Prostate gland (tissue), 2 donors: ENCODE results near the gene HLA-DRB5. TPM values are rescaled to one million over a fixed set of nuclear protein-coding genes. Genes with fewer than 3 reads are reported as not detected.

Source experiments
- DNase-seq: peaks from one replicate; pipeline ENCODE4 v3.0.0-alpha.2; 2019; ENCODE audit warnings: low spot score
- H3K27ac ChIP-seq, 2 donors: fragments of 200-600 bp; sonication (generic); 2 replicates each; pipeline ENCODE4 v1.5.1; 2017 to 2019
- H3K27me3 ChIP-seq: fragments of 200-600 bp; sonication (generic); replicated peaks from 2 replicates; pipeline ENCODE4 v1.5.1; 2019; ENCODE audit not compliant: insufficient read depth
- H3K36me3 ChIP-seq, 2 donors: fragments of 200-600 bp; sonication (generic); 1 replicate in 1 of 2; 2 replicates in 1 of 2; pipeline versions ENCODE4 v1.5.1 to v1.8.1; 2017 to 2019
- H3K4me1 ChIP-seq: fragments of 200-600 bp; sonication (generic); replicated peaks from 2 replicates; pipeline ENCODE4 v1.5.1; 2019
- H3K4me3 ChIP-seq, 2 donors: fragments of 200-600 bp; sonication (generic); 2 replicates each; pipeline ENCODE4 v1.5.1; 2017 to 2019
- H3K9me3 ChIP-seq: fragments of 200-600 bp; sonication (generic); 2 replicates; pipeline ENCODE4 v1.5.1; 2017
- CTCF ChIP-seq, 4 experiments: fragments of 200-600 bp in 2 of 4; fragments of 450-650 bp in 2 of 4; sonication (generic) in 2 of 4; IDR thresholded peaks; 1 replicate in 3 of 4; 2 replicates in 1 of 4; pipeline ENCODE4 v1.5.1; 2016 to 2019; ENCODE audit warnings: antibody characterized with exemption in 4 of 4, mild to moderate bottlenecking in 2 of 4, moderate library complexity in 2 of 4
- POLR2A ChIP-seq: fragments of 450-650 bp; IDR thresholded peaks from one replicate; pipeline ENCODE4 v1.6.1; 2016; ENCODE audit warnings: antibody characterized with exemption, mild to moderate bottlenecking
- POLR2AphosphoS5 ChIP-seq: sonication (generic); formaldehyde crosslinking; IDR thresholded peaks from one replicate; pipeline ENCODE4 v1.6.1; 2017; ENCODE audit warnings: antibody characterized with exemption
- WGBS: methylation state at CpG from one replicate; pipeline ENCODE4 v1.1.5; 2018; 5-methylcytosine and 5-hydroxymethylcytosine counted together
- intact Hi-C: fragments of 100-400 bp; cut with DNase I; formaldehyde crosslinking; loops from one replicate; pipeline ENCODE4 v1.14.2; 2022
- total RNA-seq, 2 donors: library from RNA; depleted of rRNA; stranded (reverse); fragments of >200 nt; gene quantifications; one replicate each; pipeline ENCODE4 v1.1.0, GENCODE V29; 2016

Gene HLA-DRB5
- total RNA-seq, 2 donors from 2014 or later: not detected

DNA sequence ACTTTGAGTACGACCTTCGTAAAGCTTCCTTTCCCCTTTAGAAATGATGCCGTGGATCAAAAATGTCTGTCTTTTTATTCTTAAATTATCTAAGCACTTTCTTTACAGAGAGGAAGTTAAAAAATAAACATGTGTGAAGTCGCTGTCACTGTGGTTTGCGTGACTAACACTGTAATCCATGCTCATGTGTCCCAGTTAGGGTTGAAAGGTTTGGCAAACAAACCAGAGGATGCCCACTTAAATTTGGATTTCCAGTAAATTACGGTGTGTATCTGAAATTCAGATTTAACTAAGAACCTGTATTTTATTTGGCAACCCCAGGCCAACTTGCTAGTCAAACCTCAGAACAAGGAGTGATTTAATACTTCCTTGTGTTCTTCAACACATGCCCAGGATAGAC, 38.5 kb upstream of the HLA-DRB5 start:
- Histone ChIP-seq H3K36me3 (no peaks in the 10 kb centered on the region), H3K4me1 (no peaks in the 10 kb centered on the region), H3K27me3 (no peaks in the 10 kb centered on the region), H3K9me3 (no peaks in the 10 kb centered on the region), H3K4me3 (no peak overlapping the region), H3K27ac (no peak overlapping the region)
- no peak for TF ChIP-seq POLR2A
- no peak for TF ChIP-seq POLR2AphosphoS5
- no peak for TF ChIP-seq CTCF (IDR thresholded peaks at IDR 0.05)
- intact Hi-C loops: no loop called here
- 0% methylated on average over 3 of the region's 6 CpGs for WGBS
- DNase-seq: no peak

GRCh38 chr6:32566957-32567356, 36.9 kb upstream of the HLA-DRB5 start:
- TF ChIP-seq CTCF (IDR thresholded peaks at IDR 0.05) (no peak), POLR2AphosphoS5 (no peak), POLR2A (no peak)
- no CpG with 5 or more reads among the region's 8 CpGs for WGBS
- no peaks in the 10 kb centered on the region for H3K27me3 ChIP-seq
- H3K36me3 ChIP-seq: no peaks in the 10 kb centered on the region
- no peak for DNase-seq
- H3K27ac ChIP-seq: no peak overlapping the region
- H3K4me1 ChIP-seq: no peaks in the 10 kb centered on the region
- no peaks in the 10 kb centered on the region for H3K9me3 ChIP-seq
- H3K4me3 ChIP-seq: no peak overlapping the region
- intact Hi-C loops: no loop called here

DNA sequence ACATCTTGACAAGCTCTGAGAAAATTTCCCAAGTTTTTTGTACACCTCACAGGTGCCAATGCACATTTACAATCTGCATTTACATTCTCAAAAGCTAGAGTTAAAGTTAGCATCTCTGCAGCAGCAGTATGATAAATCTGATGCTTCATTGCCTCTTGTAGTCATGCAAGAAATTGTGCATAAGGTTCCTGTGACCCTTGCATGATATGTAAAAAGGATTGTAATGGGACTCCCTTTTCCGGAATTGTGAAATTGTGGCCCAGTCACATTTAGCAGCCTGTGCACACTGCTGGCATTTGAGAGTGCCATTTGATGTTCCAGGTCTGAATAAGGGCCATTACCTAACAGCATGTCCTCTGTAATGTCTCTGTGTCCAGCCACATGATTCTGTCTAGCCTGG, 35.4 kb upstream of the HLA-DRB5 start:
- Histone ChIP-seq H3K4me1 (no peaks in the 10 kb centered on the region), H3K36me3 (no peaks in the 10 kb centered on the region), H3K27ac (no peak overlapping the region), H3K4me3 (no peak overlapping the region), H3K9me3 (no peaks in the 10 kb centered on the region), H3K27me3 (no peaks in the 10 kb centered on the region)
- no CpG with 5 or more reads among the region's 1 CpG for WGBS
- DNase-seq: no peak
- TF ChIP-seq CTCF (IDR thresholded peaks at IDR 0.05) (no peak), POLR2AphosphoS5 (no peak), POLR2A (no peak)
- intact Hi-C loops: no loop called here

DNA sequence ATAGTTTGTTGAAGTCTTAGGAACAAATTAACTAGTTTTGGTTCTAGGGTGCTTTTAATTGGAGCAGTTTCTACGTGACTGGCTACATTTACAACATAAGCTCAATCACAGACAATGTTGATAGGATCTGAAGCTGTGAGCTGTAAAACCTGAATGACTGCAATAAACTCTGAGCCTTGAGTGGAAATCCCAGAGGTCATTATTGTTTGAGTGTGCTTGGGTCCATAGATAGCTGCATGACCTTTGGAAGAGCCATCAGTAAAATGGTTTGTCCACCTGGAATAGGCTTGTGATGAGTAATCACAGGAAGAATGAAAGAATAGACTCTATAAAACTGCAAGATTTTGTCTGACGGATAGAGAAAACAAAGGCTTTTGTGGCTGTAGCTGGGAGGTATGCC, 32.9 kb upstream of the HLA-DRB5 start:
- Histone ChIP-seq H3K27me3 (no peaks in the 10 kb centered on the region), H3K27ac (no peak overlapping the region), H3K4me3 (no peak overlapping the region), H3K9me3 (no peaks in the 10 kb centered on the region), H3K36me3 (no peaks in the 10 kb centered on the region), H3K4me1 (no peaks in the 10 kb centered on the region)
- TF ChIP-seq POLR2A: no peak
- TF ChIP-seq CTCF (IDR thresholded peaks at IDR 0.05): no peak
- intact Hi-C loops: no loop called here
- no peak for DNase-seq
- WGBS: no CpG with 5 or more reads among the region's 2 CpGs

DNA sequence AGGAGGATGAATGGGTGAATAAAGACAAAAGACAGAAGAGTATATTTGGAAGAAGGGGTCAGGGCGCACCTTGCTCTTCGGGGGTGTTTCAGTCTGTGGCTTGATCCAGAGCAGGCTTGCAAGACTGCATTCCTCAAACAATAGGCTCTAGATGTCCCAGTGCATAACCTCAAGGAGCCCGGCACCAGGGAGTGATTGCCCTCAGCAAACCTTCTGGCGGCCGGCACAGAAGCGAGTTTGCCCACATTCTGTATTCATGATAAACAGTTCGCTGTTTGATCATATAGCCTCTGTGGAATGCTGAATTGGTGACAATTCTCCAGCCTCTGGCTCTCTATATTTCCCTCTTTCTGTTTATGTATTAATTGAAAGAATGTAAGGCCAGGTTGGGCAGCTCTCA, 29.7 kb upstream of the HLA-DRB5 start:
- WGBS: no CpG with 5 or more reads among the region's 7 CpGs
- Histone ChIP-seq H3K4me3 (no peak overlapping the region), H3K27me3 (no peaks in the 10 kb centered on the region), H3K36me3 (no peaks in the 10 kb centered on the region), H3K4me1 (no peaks in the 10 kb centered on the region), H3K9me3 (no peaks in the 10 kb centered on the region), H3K27ac (no peak overlapping the region)
- no peak for DNase-seq
- TF ChIP-seq POLR2AphosphoS5 (no peak), POLR2A (no peak), CTCF (IDR thresholded peaks at IDR 0.05) (no peak)
- intact Hi-C loops: no loop called here
